C4-2B (cell line): Measurements from ENCODE around the gene DENND5A.

Experiments used
- CTCF ChIP-seq: fragments of 450-650 bp; conservative IDR thresholded peaks from 2 replicates; pipeline ENCODE4 v1.5.1; 2017; ENCODE audit warnings: mild to moderate bottlenecking
- ZFX ChIP-seq: fragments of 450-650 bp; IDR thresholded peaks from 2 replicates; pipeline ENCODE4 v1.6.1; 2017

GRCh38 chr11:9148035-9148434, 117.1 kb downstream of the DENND5A start:
- TF ChIP-seq CTCF (no peak), ZFX (no peak)
